HK-2 (cell line): ENCODE results near the gene STX8.
"Not testable (repeated sequence)": the region's sequence is repeated elsewhere in the genome, so short reads cannot be mapped to it uniquely, and the experiment has no call there.

Source experiments
- DNase-seq: peaks from one replicate; pipeline ENCODE4 v3.0.0-alpha.2; 2018; ENCODE audit not compliant: unreplicated experiment

STX8 gene

GRCh38 chr17:9575381-9576101 lies at the start of gene STX8:
Gene STX8 (minus strand): TSS chr17:9575820. CDS start chr17:9575808, 12 bp downstream.
- DNase-seq, result peak; percentile 95

GRCh38 chr17:9622961-9623360 lies 47.3 kb upstream of the STX8 start:
- no peak for DNase-seq

- DNase-seq, result no peak
Measured at GRCh38 chr17:9615486-9615885, 39.9 kb upstream of the STX8 start.

GRCh38 chr17:9612006-9612405 lies 36.4 kb upstream of the STX8 start:
- DNase-seq, result peak; percentile 19

- DNase-seq, result no peak
Measured at GRCh38 chr17:9611557-9611956, 35.9 kb upstream of the STX8 start.

- not testable (repeated sequence) for DNase-seq
Measured at GRCh38 chr17:9607058-9607457, 31.4 kb upstream of the STX8 start.

- no peak for DNase-seq
Measured at GRCh38 chr17:9606453-9606852, 30.8 kb upstream of the STX8 start.

GRCh38 chr17:9604583-9604982 lies 29.0 kb upstream of the STX8 start:
- DNase-seq, result not testable (repeated sequence)

GRCh38 chr17:9598661-9599060 lies 23.0 kb upstream of the STX8 start:
- DNase-seq, result no peak

GRCh38 chr17:9597638-9598037 lies 22.0 kb upstream of the STX8 start:
- not testable (repeated sequence) for DNase-seq

- no peak for DNase-seq
Measured at GRCh38 chr17:9594065-9594464, 18.4 kb upstream of the STX8 start.

GRCh38 chr17:9587969-9588656 lies 12.5 kb upstream of the STX8 start:
- DNase-seq, result no peak

GRCh38 chr17:9577373-9577709 lies 1.7 kb upstream of the STX8 start:
- no peak for DNase-seq

GRCh38 chr17:9576521-9577372 lies 1.1 kb upstream of the STX8 start, which contains the start of gene CFAP52:
Gene CFAP52 (plus strand): TSS chr17:9576642. CDS start chr17:9576696, 54 bp downstream.
- peak; percentile 79 for DNase-seq

- DNase-seq, result no peak
Measured at GRCh38 chr17:9571201-9571600, 4.4 kb downstream of the STX8 start.

GRCh38 chr17:9568957-9569588 lies 6.5 kb downstream of the STX8 start:
- DNase-seq, result no peak

- DNase-seq, result no peak
Measured at GRCh38 chr17:9568004-9568403, 7.6 kb downstream of the STX8 start.

- DNase-seq, result not testable (repeated sequence)
Measured at GRCh38 chr17:9566739-9567138, 8.9 kb downstream of the STX8 start.

- no peak for DNase-seq
Measured at GRCh38 chr17:9566067-9566466, 9.6 kb downstream of the STX8 start.

- no peak for DNase-seq
Measured at GRCh38 chr17:9564104-9564503, 11.5 kb downstream of the STX8 start.

- DNase-seq, result no peak
Measured at GRCh38 chr17:9557857-9558256, 17.8 kb downstream of the STX8 start.

GRCh38 chr17:9557161-9557755 lies 18.4 kb downstream of the STX8 start:
- no peak for DNase-seq
